Thyroid gland (tissue), 4 donors: ENCODE results near the gene RNF11. TPM values are rescaled to one million over a fixed set of nuclear protein-coding genes. Genes with fewer than 3 reads are reported as not detected.

Experiments
- DNase-seq, 2 donors: peaks; one replicate each; pipeline ENCODE4 v3.0.0-alpha.2; 2019
- H3K27ac ChIP-seq, 3 donors: fragments of 200-600 bp; sonication (generic); 1 replicate in 2 of 3; 2 replicates in 1 of 3; pipeline ENCODE4 v1.5.1; 2016 to 2019; ENCODE audit warnings: mild to moderate bottlenecking in 1 of 3, moderate library complexity in 1 of 3
- H3K27me3 ChIP-seq: fragments of 200-600 bp; sonication (generic); one replicate; pipeline ENCODE4 v1.5.1; 2019
- H3K36me3 ChIP-seq, 2 donors: fragments of 200-600 bp; sonication (generic); one replicate each; pipeline ENCODE4 v1.5.1; 2016 to 2019
- H3K4me1 ChIP-seq, 2 donors: fragments of 200-600 bp; sonication (generic); one replicate each; pipeline ENCODE4 v1.5.1; 2017 to 2019
- H3K4me3 ChIP-seq, 3 donors: fragments of 200-600 bp; sonication (generic); replicated peaks in 1 of 3; 1 replicate in 2 of 3; 2 replicates in 1 of 3; pipeline ENCODE4 v1.5.1; 2016; ENCODE audit warnings: mild to moderate bottlenecking in 1 of 3
- H3K9me3 ChIP-seq: fragments of 200-600 bp; sonication (generic); one replicate; pipeline ENCODE4 v1.5.1; 2017
- CTCF ChIP-seq, 6 experiments: fragments of 200-600 bp in 3 of 6; fragments of 450-650 bp in 3 of 6; sonication (generic) in 3 of 6; IDR thresholded peaks; one replicate each; pipeline ENCODE4 v1.5.1; 2016 to 2019; ENCODE audit warnings: antibody characterized with exemption in 6 of 6, mild to moderate bottlenecking in 2 of 6, inconsistent platforms in 1 of 6, moderate library complexity in 1 of 6
- POLR2A ChIP-seq, 2 donors: fragments of 450-650 bp; IDR thresholded peaks; one replicate each; pipeline ENCODE4 v1.6.1; 2017; ENCODE audit warnings: antibody characterized with exemption in 2 of 2, mild to moderate bottlenecking in 2 of 2, moderate library complexity in 1 of 2
- WGBS, 2 donors: methylation state at CpG; one replicate each; pipeline ENCODE4 v1.1.5; 2017; 5-methylcytosine and 5-hydroxymethylcytosine counted together
- intact Hi-C: fragments of 100-400 bp; cut with DNase I; formaldehyde crosslinking; loops from one replicate; pipeline ENCODE4 v1.15.1; 2023
- total RNA-seq, 4 donors: library from RNA; depleted of rRNA; stranded (reverse); fragments of >200 nt; gene quantifications; one replicate each; pipeline ENCODE4 v1.2.3, GENCODE V29; 2016

RNF11 gene
- total RNA-seq, 4 donors from 2014 or later = 113 to 134 (median 115) TPM

DNA sequence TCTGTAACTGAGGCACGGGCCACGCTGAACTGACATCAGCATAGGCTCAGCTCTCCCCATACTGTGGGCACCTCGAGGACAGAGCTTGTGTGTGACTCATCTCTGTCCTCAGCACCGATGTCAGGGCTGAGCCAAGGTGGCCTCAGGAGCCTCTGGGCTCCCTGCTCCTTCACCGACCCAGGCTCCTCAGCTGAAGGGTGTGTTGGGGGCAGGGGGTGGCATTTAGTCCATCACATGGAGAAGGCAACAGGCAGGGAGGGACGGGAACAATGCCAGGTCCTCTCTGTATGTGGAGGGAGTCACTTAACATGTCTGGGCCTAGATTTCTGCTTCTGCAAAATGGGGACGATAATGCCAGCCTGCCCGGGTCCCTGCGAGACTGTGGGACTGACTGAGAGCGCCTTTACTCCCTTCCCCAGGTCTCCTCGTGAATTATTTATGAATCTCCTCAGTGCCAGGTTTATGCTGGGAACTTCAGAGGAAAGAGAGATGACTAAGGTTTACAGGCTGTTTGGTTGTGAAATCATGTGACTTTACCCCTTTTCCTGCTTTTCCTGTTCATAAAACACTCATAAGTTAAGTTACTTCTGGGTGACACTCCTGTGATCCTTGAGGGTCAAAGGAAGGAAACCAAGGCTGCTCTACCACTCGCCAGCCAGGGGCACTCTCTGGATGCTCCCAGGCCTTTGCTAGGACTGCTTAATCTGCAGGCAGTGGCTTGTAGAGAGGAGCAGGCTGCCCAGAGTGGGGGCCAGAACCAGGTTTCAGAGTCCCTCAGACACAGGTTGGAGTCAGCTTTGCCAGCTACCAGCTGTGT lies 78.1 kb downstream of the RNF11 start:
- DNase-seq = no peak
- no peak for TF ChIP-seq CTCF (IDR thresholded peaks at IDR 0.05)
- TF ChIP-seq POLR2A (IDR thresholded peaks at IDR 0.05) = no peak
- Histone ChIP-seq H3K9me3 (no peaks in the 10 kb centered on the region), H3K4me3 (no peak overlapping the region), H3K27me3 (no peaks in the 10 kb centered on the region), H3K36me3 (no peaks in the 10 kb centered on the region), H3K4me1 (peaks cover 0 to 14% of the 10 kb centered on the region in 2 donors), H3K27ac (peak overlapping the region in 1 of 3 donors; percentile 33)
- intact Hi-C loops = no loop called here
- WGBS, 2 donors = 68 to 79% methylated on average over 9 to 12 of the region's 12 CpGs

DNA sequence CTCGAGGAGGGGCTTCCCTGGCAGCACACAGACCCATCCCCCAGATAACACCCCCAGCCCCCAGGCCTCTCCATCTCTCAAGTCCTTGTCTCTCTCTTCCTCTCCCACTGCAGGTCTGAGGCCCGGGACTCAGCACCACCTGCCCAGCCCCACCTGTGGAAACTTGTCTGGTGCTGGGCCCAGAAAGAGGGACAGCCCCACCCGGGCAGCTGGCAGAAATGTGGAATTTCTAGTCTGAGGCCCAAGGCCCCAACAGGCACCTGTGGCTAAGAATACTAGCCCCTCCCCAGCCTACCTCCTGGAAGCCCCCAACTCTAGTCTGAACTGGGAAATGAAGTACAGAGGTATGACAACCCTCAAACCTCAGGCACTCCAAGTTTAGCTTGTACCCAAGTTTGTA lies 78.9 kb downstream of the RNF11 start:
- Histone ChIP-seq H3K36me3 (no peaks in the 10 kb centered on the region), H3K4me1 (peaks cover 0 to 14% of the 10 kb centered on the region in 2 donors), H3K9me3 (no peaks in the 10 kb centered on the region), H3K27ac (no peak overlapping the region), H3K4me3 (no peak overlapping the region), H3K27me3 (no peaks in the 10 kb centered on the region)
- intact Hi-C loops = no loop called here
- WGBS, 2 donors = 27 to 54% methylated on average over 2 of the region's 3 CpGs
- DNase-seq = peak; percentile 52
- TF ChIP-seq CTCF (IDR thresholded peaks at IDR 0.05) (no peak), POLR2A (IDR thresholded peaks at IDR 0.05) (no peak)

- DNase-seq = peak in 1 of 2 donors; percentile 40
- TF ChIP-seq POLR2A (IDR thresholded peaks at IDR 0.05) = no peak
- TF ChIP-seq CTCF (IDR thresholded peaks at IDR 0.05) = no peak
- Histone ChIP-seq H3K4me1 (peaks cover 0 to 19% of the 10 kb centered on the region in 2 donors), H3K4me3 (no peak overlapping the region), H3K9me3 (no peaks in the 10 kb centered on the region), H3K36me3 (no peaks in the 10 kb centered on the region), H3K27ac (peak overlapping the region in 1 of 3 donors; percentile 10), H3K27me3 (no peaks in the 10 kb centered on the region)
- intact Hi-C loops = no loop called here
- WGBS, 2 donors = 80 to 88% methylated on average over 9 of the region's 9 CpGs
Measured at GRCh38 chr1:51316113-51316845, 80.2 kb downstream of the RNF11 start.

DNA sequence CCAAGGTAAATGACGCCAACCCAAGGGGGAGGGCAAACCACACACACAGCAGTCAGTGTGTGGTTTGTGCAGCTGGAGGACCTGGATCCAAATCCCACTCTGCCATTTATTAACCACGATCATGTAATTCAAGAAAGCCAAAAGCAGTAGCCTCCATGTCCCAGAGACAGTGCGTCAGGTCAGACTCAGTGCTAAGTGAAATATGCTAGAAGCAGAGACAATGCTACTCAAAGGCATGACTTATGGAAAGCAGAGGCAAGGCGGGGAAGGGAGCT lies 80.7 kb downstream of the RNF11 start:
- TF ChIP-seq POLR2A (IDR thresholded peaks at IDR 0.05) = no peak
- no peak for TF ChIP-seq CTCF (IDR thresholded peaks at IDR 0.05)
- no peaks in the 10 kb centered on the region for H3K36me3 ChIP-seq
- H3K27me3 ChIP-seq = no peaks in the 10 kb centered on the region
- no peaks in the 10 kb centered on the region for H3K9me3 ChIP-seq
- DNase-seq = no peak
- H3K27ac ChIP-seq = peak overlapping the region in 1 of 3 donors; percentile 10
- H3K4me1 ChIP-seq = peaks cover 5 to 24% of the 10 kb centered on the region in 2 donors
- WGBS, 2 donors = 74 to 90% methylated on average over 4 of the region's 4 CpGs
- intact Hi-C loops = no loop called here
- no peak overlapping the region for H3K4me3 ChIP-seq

DNA sequence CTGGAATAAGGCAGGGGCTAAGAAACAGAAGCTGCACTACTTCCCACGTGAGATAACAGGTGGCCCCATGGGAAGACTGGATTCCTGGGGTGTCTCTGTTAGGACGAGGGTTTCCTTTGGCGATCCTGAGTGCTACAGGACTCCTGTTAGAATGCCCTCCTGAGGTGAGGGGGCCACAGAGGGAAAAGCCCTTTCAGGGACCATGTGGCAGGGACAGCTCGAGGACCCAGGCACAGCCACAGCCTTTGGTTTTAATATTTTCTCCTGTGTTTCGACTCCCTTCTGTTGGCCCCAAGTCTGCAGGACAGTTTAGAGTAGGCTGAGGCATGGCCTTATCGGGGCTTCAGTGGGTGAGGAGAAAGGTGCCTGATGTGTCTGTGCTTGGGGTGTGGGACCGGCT lies 81.7 kb downstream of the RNF11 start:
- no peak for TF ChIP-seq CTCF (IDR thresholded peaks at IDR 0.05)
- no peak for TF ChIP-seq POLR2A (IDR thresholded peaks at IDR 0.05)
- no peak for DNase-seq
- intact Hi-C loops = no loop called here
- Histone ChIP-seq H3K9me3 (no peaks in the 10 kb centered on the region), H3K27me3 (no peaks in the 10 kb centered on the region), H3K4me1 (peaks cover 14 to 31% of the 10 kb centered on the region in 2 donors), H3K4me3 (no peak overlapping the region), H3K36me3 (no peaks in the 10 kb centered on the region), H3K27ac (no peak overlapping the region)
- WGBS, 2 donors = 93 to 94% methylated on average over 7 of the region's 7 CpGs
